HG03442 (cell line): ENCODE data around the gene SLAMF8.

Source experiments
- ATAC-seq: cut with Tn5 transposase; IDR thresholded peaks from one replicate; pipeline ENCODE4 v1.9.1; 2021; ENCODE audit warnings: mild to moderate bottlenecking, moderate library complexity; ENCODE audit not compliant: unreplicated experiment

Gene SLAMF8

GRCh38 chr1:159868766-159869165 lies 42.1 kb downstream of the SLAMF8 start:
- ATAC-seq = no peak

DNA sequence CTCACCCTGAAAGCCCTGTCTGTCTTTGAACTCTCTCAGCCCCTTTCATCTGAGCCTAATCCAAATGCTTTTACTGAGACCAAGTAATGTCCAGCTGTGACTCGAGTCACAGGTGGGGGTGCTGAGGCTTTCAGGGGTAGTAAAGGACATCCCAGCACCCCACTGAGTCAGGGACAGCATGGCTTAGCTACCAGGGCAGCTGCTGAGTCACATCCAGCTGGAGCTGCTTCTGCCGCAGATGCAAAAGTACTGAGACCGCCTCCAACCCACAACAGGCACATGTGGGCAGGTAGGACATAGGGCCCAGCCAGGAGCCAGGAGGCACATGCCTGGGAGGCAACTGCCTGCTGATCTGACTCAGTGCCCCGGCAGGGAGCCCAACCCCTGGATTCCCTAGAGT lies 42.5 kb downstream of the SLAMF8 start:
- no peak for ATAC-seq

- ATAC-seq = no peak
Observed at GRCh38 chr1:159869607-159870006, 42.9 kb downstream of the SLAMF8 start.

GRCh38 chr1:159870704-159871103 lies 44.0 kb downstream of the SLAMF8 start:
- ATAC-seq = no peak

DNA sequence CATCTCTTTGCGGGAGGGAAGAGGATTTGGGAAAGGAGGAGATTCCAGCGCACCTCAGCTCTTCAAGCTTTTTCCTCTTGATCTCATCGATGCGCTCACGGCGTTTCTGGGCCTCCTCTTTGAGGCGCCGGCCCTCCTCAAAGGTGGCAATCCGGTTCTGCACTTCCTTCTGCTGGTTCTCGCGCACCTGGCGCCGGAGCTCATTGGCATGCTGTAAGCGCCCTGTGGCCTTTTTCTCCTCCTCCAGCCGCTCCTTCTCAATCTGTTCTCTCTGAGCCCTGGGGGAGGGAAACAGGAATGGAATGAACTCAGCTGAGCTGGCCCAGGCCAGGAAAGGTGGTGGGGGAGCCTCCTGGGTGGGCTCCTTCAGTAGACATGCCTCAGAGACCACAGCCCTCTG lies 46.2 kb downstream of the SLAMF8 start:
- no peak for ATAC-seq

- ATAC-seq = no peak
Observed at GRCh38 chr1:159873530-159874143, 47.0 kb downstream of the SLAMF8 start.

- no peak for ATAC-seq
Observed at GRCh38 chr1:159877695-159878444, 51.2 kb downstream of the SLAMF8 start.

- ATAC-seq = no peak
Observed at GRCh38 chr1:159879136-159879535, 52.5 kb downstream of the SLAMF8 start.

DNA sequence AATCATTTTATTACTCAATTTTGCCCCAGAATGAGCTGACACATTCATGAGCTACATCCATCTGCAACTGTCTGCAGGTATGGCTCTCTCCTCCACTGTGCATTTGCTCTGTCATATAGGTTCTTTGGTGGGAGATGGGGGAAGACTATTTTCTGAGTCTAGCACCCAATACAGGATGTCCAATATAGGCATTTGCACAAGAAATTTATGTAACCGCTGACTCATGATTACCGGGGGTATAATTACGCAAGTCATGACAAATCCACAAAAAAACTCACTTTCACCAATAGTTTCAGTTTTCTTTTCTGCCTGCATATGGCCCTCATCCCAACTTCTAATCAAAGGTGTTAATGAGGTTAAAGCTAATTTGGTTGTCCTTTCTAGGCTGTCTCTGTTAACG lies 53.3 kb downstream of the SLAMF8 start:
- no peak for ATAC-seq

GRCh38 chr1:159880430-159880829 lies 53.8 kb downstream of the SLAMF8 start:
- ATAC-seq = no peak

GRCh38 chr1:159881622-159882526 lies 55.2 kb downstream of the SLAMF8 start:
- ATAC-seq = no peak

DNA sequence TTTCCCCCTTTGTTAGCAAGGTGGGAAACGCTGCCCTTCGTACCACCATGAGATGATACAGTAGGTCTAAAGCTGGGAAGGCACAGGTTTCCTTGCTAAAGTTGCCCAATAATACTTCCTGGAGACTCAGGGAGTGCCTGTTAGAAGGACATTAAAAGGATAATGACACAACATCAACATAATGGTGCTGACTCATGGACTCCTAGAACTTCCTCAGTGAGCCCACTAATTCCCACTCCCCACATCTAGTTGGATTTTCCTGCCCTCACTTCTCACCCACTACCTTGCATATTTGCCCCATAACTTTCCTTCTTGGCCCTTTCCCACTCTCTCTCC lies 55.8 kb downstream of the SLAMF8 start:
- no peak for ATAC-seq

DNA sequence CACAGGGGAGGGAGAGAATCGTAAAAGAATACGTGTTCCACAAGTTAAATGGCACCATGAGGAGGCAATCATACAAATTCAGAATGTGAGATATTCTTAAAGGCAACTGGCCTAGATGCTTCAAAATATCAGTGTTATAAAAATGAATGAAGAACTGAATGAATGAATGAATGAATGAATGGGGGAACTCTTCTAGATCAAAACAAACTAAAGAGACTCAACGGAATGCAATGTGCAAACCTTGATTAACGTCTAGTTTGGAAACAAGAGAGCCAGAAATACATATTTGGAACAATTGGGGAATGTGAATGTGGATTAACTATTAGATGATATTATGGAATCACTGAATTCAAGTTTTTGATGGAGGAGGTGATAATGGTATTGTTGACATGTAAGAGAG lies 56.5 kb downstream of the SLAMF8 start:
- ATAC-seq = no peak

GRCh38 chr1:159884296-159884695 lies 57.6 kb downstream of the SLAMF8 start:
- no peak for ATAC-seq
